ENCODE measurements around the gene FAM199X. TPM values are rescaled to one million over a fixed set of nuclear protein-coding genes. Genes with fewer than 3 reads are reported as not detected.
A peak's percentile ranks its signal among the peaks of the same experiment; 100 is the strongest.

The FAM199X gene
- total and polyA plus RNA-seq, 2 experiments from 2014 or later, result 11.7 to 29.1 TPM

DNA sequence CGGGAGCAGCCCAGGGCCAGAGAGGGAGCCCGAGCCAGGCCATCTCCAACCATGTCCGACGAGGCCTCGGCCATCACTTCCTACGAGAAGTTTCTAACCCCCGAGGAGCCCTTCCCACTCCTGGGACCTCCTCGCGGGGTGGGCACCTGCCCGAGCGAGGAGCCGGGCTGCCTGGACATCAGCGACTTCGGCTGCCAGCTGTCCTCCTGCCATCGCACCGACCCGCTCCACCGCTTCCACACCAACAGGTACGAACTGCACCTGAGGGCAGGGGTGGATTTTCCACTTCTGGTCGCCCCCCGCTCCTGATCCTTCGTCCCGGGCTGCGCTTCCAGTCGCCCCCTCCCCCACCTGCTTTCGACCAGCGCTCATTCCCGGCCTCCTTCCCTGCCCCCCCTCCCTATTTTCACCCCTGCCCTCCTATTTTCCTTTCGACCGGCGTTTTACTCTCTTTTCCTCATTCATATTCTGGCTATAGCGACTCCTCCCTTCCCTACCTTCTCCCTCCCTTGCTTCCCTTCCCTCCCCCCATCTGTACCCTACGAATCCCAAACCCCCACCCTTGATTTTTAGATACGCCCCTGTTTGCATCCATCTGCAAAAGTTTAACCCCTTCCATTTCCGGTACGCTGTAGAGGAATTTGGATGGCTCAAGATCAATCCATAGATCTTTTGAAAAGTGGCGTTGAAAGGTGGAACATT, 633 bp downstream of the FAM199X start:
- DNase-seq (ENCODE audit: low spot score), result no peak
- peak overlapping the region; percentile 83 for H3K4me2 ChIP-seq
- peak overlapping the region; percentile 87 for H3K27ac ChIP-seq
- no peaks in the 10 kb centered on the region for H3K4me1 ChIP-seq (ENCODE audit: insufficient read depth)
- H3K36me3 ChIP-seq (replicated peaks; ENCODE audit: insufficient read depth, low read depth), result no peaks in the 10 kb centered on the region
- no peaks in the 10 kb centered on the region for H3K9me3 ChIP-seq (ENCODE audit: low read depth)
- H3K9me2 ChIP-seq (replicated peaks; ENCODE audit: insufficient read depth), result no peaks in the 10 kb centered on the region
- H4K20me1 ChIP-seq (ENCODE audit: insufficient read depth, poor library complexity, severe bottlenecking), result no peaks in the 10 kb centered on the region
- no peaks in the 10 kb centered on the region for H3K27me3 ChIP-seq
- WGBS (ENCODE audit: low lambda C conversion rate, missing lambda C conversion rate), result 30% methylated on average over 31 of the region's 37 CpGs
- H3K79me2 ChIP-seq, result peaks cover 46% of the 10 kb centered on the region
- TF ChIP-seq EZH2phosphoT487 (IDR thresholded peaks at IDR 0.05; ENCODE audit: low read depth, severe bottlenecking, unreplicated experiment) (no peak), EZH2 (IDR thresholded peaks at IDR 0.05; ENCODE audit: borderline replicate concordance) (no peak)
- TF ChIP-seq, protein P1, sequence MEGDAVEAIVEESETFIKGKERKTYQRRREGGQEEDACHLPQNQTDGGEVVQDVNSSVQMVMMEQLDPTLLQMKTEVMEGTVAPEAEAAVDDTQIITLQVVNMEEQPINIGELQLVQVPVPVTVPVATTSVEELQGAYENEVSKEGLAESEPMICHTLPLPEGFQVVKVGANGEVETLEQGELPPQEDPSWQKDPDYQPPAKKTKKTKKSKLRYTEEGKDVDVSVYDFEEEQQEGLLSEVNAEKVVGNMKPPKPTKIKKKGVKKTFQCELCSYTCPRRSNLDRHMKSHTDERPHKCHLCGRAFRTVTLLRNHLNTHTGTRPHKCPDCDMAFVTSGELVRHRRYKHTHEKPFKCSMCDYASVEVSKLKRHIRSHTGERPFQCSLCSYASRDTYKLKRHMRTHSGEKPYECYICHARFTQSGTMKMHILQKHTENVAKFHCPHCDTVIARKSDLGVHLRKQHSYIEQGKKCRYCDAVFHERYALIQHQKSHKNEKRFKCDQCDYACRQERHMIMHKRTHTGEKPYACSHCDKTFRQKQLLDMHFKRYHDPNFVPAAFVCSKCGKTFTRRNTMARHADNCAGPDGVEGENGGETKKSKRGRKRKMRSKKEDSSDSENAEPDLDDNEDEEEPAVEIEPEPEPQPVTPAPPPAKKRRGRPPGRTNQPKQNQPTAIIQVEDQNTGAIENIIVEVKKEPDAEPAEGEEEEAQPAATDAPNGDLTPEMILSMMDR (IDR thresholded peaks at IDR 0.05; ENCODE audit: poor library complexity), result no peak
- H3K4me3 ChIP-seq, result peak overlapping the region; percentile 39
- peak overlapping the region; percentile 76 for H2AFZ ChIP-seq

DNA sequence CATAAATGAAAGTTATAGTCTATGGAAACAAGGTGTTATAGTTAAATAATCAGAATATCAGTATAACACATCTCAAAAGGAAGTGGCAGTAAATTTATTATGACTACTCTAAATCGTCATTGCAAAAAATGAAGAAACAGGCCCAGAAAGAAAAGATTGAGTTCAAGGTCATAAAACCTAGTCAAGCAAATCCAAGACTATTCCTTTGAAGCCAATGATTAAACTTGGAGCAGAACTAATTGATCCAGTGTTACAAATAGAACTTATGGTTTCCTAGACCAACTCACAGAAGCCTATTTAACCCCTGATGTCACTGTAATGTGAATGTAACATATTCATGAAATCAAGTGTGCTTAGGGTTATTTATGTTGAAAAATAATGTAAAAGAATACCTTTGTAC, 1.9 kb downstream of the FAM199X start:
- Histone ChIP-seq H3K4me3 (no peak overlapping the region), H4K20me1 (ENCODE audit: insufficient read depth, poor library complexity, severe bottlenecking) (no peaks in the 10 kb centered on the region), H3K9me2 (replicated peaks; ENCODE audit: insufficient read depth) (no peaks in the 10 kb centered on the region), H3K79me2 (peaks cover 46% of the 10 kb centered on the region), H2AFZ (no peak overlapping the region), H3K9me3 (ENCODE audit: low read depth) (no peaks in the 10 kb centered on the region), H3K27ac (no peak overlapping the region), H3K27me3 (no peaks in the 10 kb centered on the region), H3K4me2 (peak overlapping the region; percentile 83), H3K36me3 (replicated peaks; ENCODE audit: insufficient read depth, low read depth) (no peaks in the 10 kb centered on the region), H3K4me1 (ENCODE audit: insufficient read depth) (no peaks in the 10 kb centered on the region)
- no peak for DNase-seq (ENCODE audit: low spot score)
- no peak for TF ChIP-seq EZH2 (IDR thresholded peaks at IDR 0.05; ENCODE audit: borderline replicate concordance)
- TF ChIP-seq EZH2phosphoT487 (IDR thresholded peaks at IDR 0.05; ENCODE audit: low read depth, severe bottlenecking, unreplicated experiment), result no peak
- TF ChIP-seq, protein P1 (IDR thresholded peaks at IDR 0.05; ENCODE audit: poor library complexity), result no peak
- WGBS (ENCODE audit: low lambda C conversion rate, missing lambda C conversion rate), result 43% methylated on average over 1 of the region's 1 CpG

DNA sequence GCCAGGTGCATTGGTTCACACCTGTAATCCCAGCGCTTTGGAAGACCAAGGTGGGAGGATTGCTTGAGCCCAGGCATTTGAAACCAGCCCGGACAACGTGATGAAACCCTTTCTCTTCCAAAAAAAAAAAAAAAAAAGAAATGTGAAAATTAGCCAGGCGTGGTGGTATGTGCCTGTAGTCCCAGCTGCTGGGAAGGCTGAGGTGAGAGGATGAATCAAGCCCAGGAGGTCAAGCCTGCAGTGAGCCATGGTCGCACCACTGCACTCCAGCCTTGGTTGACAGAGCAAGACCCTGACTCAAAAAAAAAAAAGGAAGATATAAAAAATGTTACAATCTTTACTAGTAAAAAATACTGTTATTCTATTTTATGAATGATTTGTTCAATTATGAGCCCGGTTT, 5.9 kb downstream of the FAM199X start:
- Histone ChIP-seq H2AFZ (no peak overlapping the region), H3K27ac (no peak overlapping the region), H3K4me2 (no peak overlapping the region), H3K79me2 (peaks cover 45% of the 10 kb centered on the region), H3K4me3 (no peak overlapping the region), H3K9me3 (ENCODE audit: low read depth) (no peaks in the 10 kb centered on the region), H4K20me1 (ENCODE audit: insufficient read depth, poor library complexity, severe bottlenecking) (no peaks in the 10 kb centered on the region), H3K27me3 (no peaks in the 10 kb centered on the region), H3K4me1 (ENCODE audit: insufficient read depth) (no peaks in the 10 kb centered on the region), H3K36me3 (replicated peaks; ENCODE audit: insufficient read depth, low read depth) (no peaks in the 10 kb centered on the region), H3K9me2 (replicated peaks; ENCODE audit: insufficient read depth) (no peaks in the 10 kb centered on the region)
- no peak for TF ChIP-seq EZH2 (IDR thresholded peaks at IDR 0.05; ENCODE audit: borderline replicate concordance)
- TF ChIP-seq, protein P1 (IDR thresholded peaks at IDR 0.05; ENCODE audit: poor library complexity), result no peak
- no peak for TF ChIP-seq EZH2phosphoT487 (IDR thresholded peaks at IDR 0.05; ENCODE audit: low read depth, severe bottlenecking, unreplicated experiment)
- 70% methylated on average over 6 of the region's 6 CpGs for WGBS (ENCODE audit: low lambda C conversion rate, missing lambda C conversion rate)
- DNase-seq (ENCODE audit: low spot score), result no peak

Measured in hepatocyte (in vitro differentiated cells).